ENCODE data around the gene RFX3.

DNA sequence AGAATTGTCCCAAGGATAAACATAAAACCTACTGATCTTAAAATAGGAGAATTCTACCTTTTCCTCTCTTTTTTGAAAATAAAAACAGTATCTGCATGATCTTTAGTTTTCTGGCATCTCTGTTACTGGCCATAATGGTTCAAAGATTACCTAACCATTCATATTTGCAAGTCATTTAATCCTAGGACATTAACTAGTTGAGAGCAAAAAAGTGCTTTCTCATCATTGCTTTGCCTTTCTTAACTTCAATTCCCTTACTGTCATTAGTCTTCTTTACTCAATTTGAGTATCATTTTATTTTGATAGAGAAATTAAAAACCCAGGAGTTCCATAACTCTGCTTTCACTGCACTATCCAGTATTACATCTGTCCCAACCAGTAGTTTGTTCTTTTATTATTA, 68.6 kb downstream of the RFX3 start:
- TF ChIP-seq PRDM15 (CRISPR knock-in tag; IDR thresholded peaks at IDR 0.05): no peak
- no peak for TF ChIP-seq ZNF253 (CRISPR knock-in tag; IDR thresholded peaks at IDR 0.05; ENCODE audit: borderline replicate concordance)
- no peak for TF ChIP-seq JARID2 (CRISPR knock-in tag; IDR thresholded peaks at IDR 0.05; ENCODE audit: insufficient replicate concordance)
- TF ChIP-seq CTCF (CRISPR knock-in tag; IDR thresholded peaks at IDR 0.05): no peak
- no peak for TF ChIP-seq ZNF24 (IDR thresholded peaks at IDR 0.05)
- TF ChIP-seq ZSCAN12 (CRISPR knock-in tag; IDR thresholded peaks at IDR 0.05): no peak
- TF ChIP-seq ZSCAN20 (CRISPR knock-in tag; IDR thresholded peaks at IDR 0.05; ENCODE audit: borderline replicate concordance): no peak
- no peak for TF ChIP-seq ZNF580 (CRISPR knock-in tag; IDR thresholded peaks at IDR 0.05; ENCODE audit: borderline replicate concordance, low read depth)
- no peak for TF ChIP-seq MYC (CRISPR knock-in tag; IDR thresholded peaks at IDR 0.05; ENCODE audit: borderline replicate concordance)
- TF ChIP-seq ZKSCAN8 (CRISPR knock-in tag; IDR thresholded peaks at IDR 0.05; ENCODE audit: borderline replicate concordance): no peak
- no peak for TF ChIP-seq NCOR1 (IDR thresholded peaks at IDR 0.05; ENCODE audit: borderline replicate concordance, low read length)

Measured in HepG2 (cell line).